HepG2 (cell line): Measurements from ENCODE around the gene TRPV4. TPM values are rescaled to one million over a fixed set of nuclear protein-coding genes. Genes with fewer than 3 reads are reported as not detected.
A peak's percentile ranks its signal among the peaks of the same experiment; 100 is the strongest.

ENCODE experiments used
- CEBPG ChIP-seq: IDR thresholded peaks from 2 replicates; pipeline ENCODE4 v1.6.1; 2016
- GATAD1 ChIP-seq: IDR thresholded peaks from 2 replicates; pipeline ENCODE4 v1.6.1; 2016; ENCODE audit warnings: missing genetic modification reagents, missing compliant biosample characterization
- HMG20B ChIP-seq: conservative IDR thresholded peaks from 2 replicates; pipeline ENCODE4 v1.6.1; 2016; ENCODE audit warnings: missing genetic modification reagents, missing compliant biosample characterization
- KDM6A ChIP-seq: IDR thresholded peaks from 2 replicates; pipeline ENCODE4 v1.6.1; 2016; ENCODE audit warnings: low read depth
- NCOA2 ChIP-seq: sonication (generic); formaldehyde crosslinking; IDR thresholded peaks from 2 replicates; pipeline ENCODE4 v1.8.0; 2022; ENCODE audit warnings: inconsistent platforms
- NFIB ChIP-seq: sonication (generic); formaldehyde crosslinking; IDR thresholded peaks from 2 replicates; pipeline ENCODE4 v1.9.0; 2021; ENCODE audit warnings: missing genetic modification reagents, mild to moderate bottlenecking, borderline replicate concordance
- NR2F1 ChIP-seq, 2 experiments: fragments of 450-650 bp in 1 of 2; formaldehyde crosslinking in 1 of 2; IDR thresholded peaks; 2 replicates each; pipeline versions ENCODE4 v1.5.0 to v1.6.1; 2016 to 2020; ENCODE audit warnings: mild to moderate bottlenecking in 1 of 2, missing compliant biosample characterization in 1 of 2, missing genetic modification reagents in 1 of 2, moderate library complexity in 1 of 2
- NR2F6 ChIP-seq, 2 experiments: IDR thresholded peaks; 2 replicates each; pipeline ENCODE4 v1.6.1; 2016; ENCODE audit warnings: antibody characterized with exemption in 1 of 2, mild to moderate bottlenecking in 1 of 2
- PAXIP1 ChIP-seq: sonication (generic); formaldehyde crosslinking; conservative IDR thresholded peaks from 2 replicates; pipeline ENCODE4 v1.4.0; 2020; ENCODE audit warnings: mild to moderate bottlenecking, missing genetic modification reagents, moderate library complexity
- SIX4 ChIP-seq: sonication (generic); formaldehyde crosslinking; IDR thresholded peaks from 2 replicates; pipeline ENCODE4 v1.4.0; 2020; ENCODE audit warnings: missing genetic modification reagents
- SMAD9 ChIP-seq: sonication (generic); formaldehyde crosslinking; IDR thresholded peaks from 2 replicates; pipeline ENCODE4 v1.5.1; 2020; ENCODE audit warnings: mild to moderate bottlenecking, missing genetic modification reagents
- SOX5 ChIP-seq: IDR thresholded peaks from 2 replicates; pipeline ENCODE4 v1.6.1; 2016; ENCODE audit warnings: borderline replicate concordance
- ZBTB10 ChIP-seq: sonication (generic); formaldehyde crosslinking; IDR thresholded peaks from 2 replicates; pipeline ENCODE4 v1.4.0; 2020; ENCODE audit warnings: missing genetic modification reagents, borderline replicate concordance
- ZC3H4 ChIP-seq: sonication (generic); formaldehyde crosslinking; IDR thresholded peaks from 2 replicates; pipeline ENCODE4 v1.4.0; 2020; ENCODE audit warnings: missing genetic modification reagents, borderline replicate concordance
- ZNF503 ChIP-seq: sonication (generic); formaldehyde crosslinking; IDR thresholded peaks from 2 replicates; pipeline ENCODE4 v1.4.0; 2020; ENCODE audit warnings: missing genetic modification reagents
- ZNF687 ChIP-seq: sonication (generic); formaldehyde crosslinking; IDR thresholded peaks from 2 replicates; pipeline ENCODE4 v1.5.1; 2020; ENCODE audit warnings: mild to moderate bottlenecking, missing genetic modification reagents, moderate library complexity
- polyA plus RNA-seq, 8 experiments: library from polyadenylated mRNA; depleted of rRNA in 3 of 8; stranded (reverse) in 7 of 8; unstranded in 1 of 8; fragments of >200 nt; fragmentation: Illumina TruSeq in 4 of 8; extraction: Trizol in 4 of 8; gene quantifications; 2 replicates each; pipeline versions ENCODE4 v1.2.1 to v1.2.3, GENCODE V29; 2011 to 2016; ENCODE audit warnings: low read depth in 4 of 8, missing spikeins in 1 of 8, mixed read lengths in 1 of 8; ENCODE audit not compliant: insufficient read depth in 1 of 8
- total RNA-seq, 5 experiments: library from RNA; depleted of rRNA; stranded (reverse); fragments of >200 nt; fragmentation: Illumina TruSeq; extraction: Trizol; gene quantifications; 2 replicates each; pipeline ENCODE4 v1.2.3, GENCODE V29; 2016; ENCODE audit warnings: low read depth in 1 of 5

The TRPV4 gene
- total and polyA plus RNA-seq, 2 of the 13 experiments (the other 11 are each of a cell fraction or from before 2014, with no cell fraction given), result 0.66 to 4.7 TPM

GRCh38 chr12:109737631-109738030 is 95.6 kb downstream of the TRPV4 start (continued):
- no peak for TF ChIP-seq ZBTB10 (CRISPR knock-in tag)
- TF ChIP-seq NFIB (CRISPR knock-in tag), result no peak
- TF ChIP-seq NR2F1 (CRISPR knock-in tag; IDR thresholded peaks at IDR 0.05), result no peak
- peak; percentile 87 for TF ChIP-seq PAXIP1 (CRISPR knock-in tag)
- peak; percentile 54; the same call in 1 of the 2 replicates for TF ChIP-seq NCOA2 (CRISPR knock-in tag)
- TF ChIP-seq SOX5, result peak; percentile 13; the same call in 1 of the 2 replicates
- TF ChIP-seq ZNF687 (CRISPR knock-in tag), result peak; percentile 12; the same call in 1 of the 2 replicates
- 0 out of 2 replicates have a peak, but pooled peaks have one; percentile 21 for TF ChIP-seq GATAD1 (CRISPR knock-in tag)
- peak; percentile 73; the same call in 1 of the 2 replicates for TF ChIP-seq SIX4 (CRISPR knock-in tag)
- TF ChIP-seq ZNF503 (CRISPR knock-in tag), result no peak
- TF ChIP-seq HMG20B, result 0 out of 2 replicates have a peak, but pooled peaks have one; percentile 45
- peak; percentile 69 for TF ChIP-seq KDM6A (CRISPR knock-in tag)
- TF ChIP-seq SMAD9 (CRISPR knock-in tag), result no peak
- 0 out of 2 replicates have a peak, but pooled peaks have one; percentile 15 for TF ChIP-seq CEBPG (CRISPR knock-in tag)
- TF ChIP-seq ZC3H4, result no peak
- peak; percentile 35; the same call in 1 of the 2 replicates for TF ChIP-seq NR2F6 (IDR thresholded peaks at IDR 0.05)
- TF ChIP-seq NR2F6 (CRISPR knock-in tag; IDR thresholded peaks at IDR 0.05), result 0 out of 2 replicates have a peak, but pooled peaks have one; percentile 35
